GM12878 (cell line): ENCODE data around the gene NUDCD2. TPM values are rescaled to one million over a fixed set of nuclear protein-coding genes. Genes with fewer than 3 reads are reported as not detected.

ENCODE experiments used
- BHLHE40 ChIP-seq, 2 experiments: fragments of 450-650 bp in 1 of 2; IDR thresholded peaks; 2 replicates each; pipeline ENCODE4 v1.6.1; 2011 to 2017; ENCODE audit warnings: low read depth in 2 of 2, borderline replicate concordance in 1 of 2, improper control_type of control experiment in 1 of 2, low read length in 1 of 2, mild to moderate bottlenecking in 1 of 2
- BMI1 ChIP-seq: fragments of 450-650 bp; IDR thresholded peaks from 2 replicates; pipeline ENCODE4 v1.6.1; 2016; ENCODE audit warnings: mild to moderate bottlenecking, moderate library complexity, borderline replicate concordance
- CBFB ChIP-seq: IDR thresholded peaks from 2 replicates; pipeline ENCODE4 v1.6.1; 2016; ENCODE audit warnings: antibody characterized with exemption, low read depth
- CBX3 ChIP-seq: fragments of 200-600 bp; sonication (generic); IDR thresholded peaks from 2 replicates; pipeline ENCODE4 v1.6.1; 2016; ENCODE audit warnings: low read depth, borderline replicate concordance
- CHD2 ChIP-seq: IDR thresholded peaks from 2 replicates; pipeline ENCODE4 v1.6.1; 2011; ENCODE audit warnings: low read depth, low read length, improper control_type of control experiment, borderline replicate concordance
- GATAD2B ChIP-seq: fragments of 450-650 bp; conservative IDR thresholded peaks from 2 replicates; pipeline ENCODE4 v1.6.1; 2017; ENCODE audit warnings: low read depth, mild to moderate bottlenecking, moderate library complexity
- IRF4 ChIP-seq: IDR thresholded peaks from 2 replicates; pipeline ENCODE4 v1.6.1; 2011; ENCODE audit warnings: low read depth, low read length
- IRF5 ChIP-seq: fragments of 450-650 bp; IDR thresholded peaks from 2 replicates; pipeline ENCODE4 v1.6.1; 2017; ENCODE audit warnings: borderline replicate concordance
- TARDBP ChIP-seq: IDR thresholded peaks from 2 replicates; pipeline ENCODE4 v1.6.1; 2016; ENCODE audit warnings: borderline replicate concordance
- TCF7 ChIP-seq: IDR thresholded peaks from 2 replicates; pipeline ENCODE4 v1.6.1; 2014; ENCODE audit warnings: antibody characterized with exemption, borderline replicate concordance
- polyA plus RNA-seq, 11 experiments: library from polyadenylated mRNA; depleted of rRNA in 4 of 11; unstranded in 6 of 11; stranded (reverse) in 5 of 11; fragments of >200 nt; fragmentation: Nextera tagmentation in 4 of 11; fragmentation: Illumina TruSeq in 1 of 11; extraction: Ambion mirVana in 4 of 11; extraction: Trizol in 1 of 11; gene quantifications; 1 replicate in 1 of 11; 2 replicates in 10 of 11; pipeline versions ENCODE4 v1.2.1 to v1.2.3, GENCODE V29; 2011 to 2016; ENCODE audit warnings: inconsistent platforms in 2 of 11, missing spikeins in 2 of 11, low read depth in 1 of 11
- total RNA-seq, 4 experiments: library from RNA; depleted of rRNA in 3 of 4; stranded (reverse); fragments of >200 nt in 3 of 4; fragmentation: Illumina TruSeq in 1 of 4; extraction: Trizol in 1 of 4; gene quantifications; 2 replicates each; pipeline versions ENCODE4 v1.2.1 to v1.2.3, GENCODE V29; 2013 to 2021
- TF ChIP-seq, protein P1 (sequence below), 3 experiments: IDR thresholded peaks in 2 of 3; conservative IDR thresholded peaks in 1 of 3; 2 replicates each; pipeline ENCODE4 v1.5.1; 2011; ENCODE audit warnings: low read depth in 3 of 3, low read length in 3 of 3, mild to moderate bottlenecking in 3 of 3, control low read depth in 2 of 3, moderate library complexity in 2 of 3, inconsistent platforms in 1 of 3, mixed read lengths in 1 of 3; ENCODE audit not compliant: control insufficient read depth in 2 of 3, insufficient read depth in 1 of 3; ENCODE audit errors: extremely low read depth in 1 of 3

Gene NUDCD2
- total and polyA plus RNA-seq, 10 of the 15 experiments (the other 5 are each of a cell fraction or from before 2014, with no cell fraction given), result 9.1 to 133 (median 24.6) TPM

DNA sequence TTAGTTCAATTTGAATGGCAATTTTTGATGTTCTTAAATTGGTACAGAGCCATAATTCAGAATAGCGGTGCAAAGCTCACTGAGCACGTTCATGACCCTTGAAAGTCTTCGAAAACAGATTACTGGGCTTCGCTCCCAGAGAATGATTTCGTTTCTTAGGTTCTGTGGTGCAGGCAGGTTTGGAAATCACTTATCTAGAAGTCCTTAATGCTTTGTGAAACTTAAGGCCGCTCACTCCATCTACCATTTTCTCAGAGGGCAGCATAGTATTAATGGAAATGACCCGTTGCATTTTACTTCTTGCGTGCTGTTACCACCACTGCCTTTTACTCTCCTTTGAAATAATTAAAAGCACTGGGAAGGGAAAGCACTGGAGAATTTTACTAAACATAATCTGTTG, 42.6 kb upstream of the NUDCD2 start (continued):
- TF ChIP-seq IRF5 (no peak), IRF4 (no peak), CHD2 (no peak), TCF7 (no peak), GATAD2B (no peak), BHLHE40 (IDR thresholded peaks at IDR 0.05; ENCODE audit: borderline replicate concordance in 1 of 2, low read depth in 2 of 2, low read length in 1 of 2) (no peak), CBFB (no peak), BMI1 (no peak), CBX3 (no peak), TARDBP (no peak)
- TF ChIP-seq, protein P1, sequence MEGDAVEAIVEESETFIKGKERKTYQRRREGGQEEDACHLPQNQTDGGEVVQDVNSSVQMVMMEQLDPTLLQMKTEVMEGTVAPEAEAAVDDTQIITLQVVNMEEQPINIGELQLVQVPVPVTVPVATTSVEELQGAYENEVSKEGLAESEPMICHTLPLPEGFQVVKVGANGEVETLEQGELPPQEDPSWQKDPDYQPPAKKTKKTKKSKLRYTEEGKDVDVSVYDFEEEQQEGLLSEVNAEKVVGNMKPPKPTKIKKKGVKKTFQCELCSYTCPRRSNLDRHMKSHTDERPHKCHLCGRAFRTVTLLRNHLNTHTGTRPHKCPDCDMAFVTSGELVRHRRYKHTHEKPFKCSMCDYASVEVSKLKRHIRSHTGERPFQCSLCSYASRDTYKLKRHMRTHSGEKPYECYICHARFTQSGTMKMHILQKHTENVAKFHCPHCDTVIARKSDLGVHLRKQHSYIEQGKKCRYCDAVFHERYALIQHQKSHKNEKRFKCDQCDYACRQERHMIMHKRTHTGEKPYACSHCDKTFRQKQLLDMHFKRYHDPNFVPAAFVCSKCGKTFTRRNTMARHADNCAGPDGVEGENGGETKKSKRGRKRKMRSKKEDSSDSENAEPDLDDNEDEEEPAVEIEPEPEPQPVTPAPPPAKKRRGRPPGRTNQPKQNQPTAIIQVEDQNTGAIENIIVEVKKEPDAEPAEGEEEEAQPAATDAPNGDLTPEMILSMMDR (IDR thresholded peaks at IDR 0.05 in 2 of 3, conservative IDR thresholded peaks at IDR 0.05 in 1 of 3; ENCODE audit: control insufficient read depth in 2 of 3, extremely low read depth in 1 of 3, insufficient read depth in 1 of 3, low read depth in 3 of 3, low read length in 3 of 3), result no peak
